ENCODE data around the gene NPIPB13.
"Not testable (repeated sequence)": the region's sequence is repeated elsewhere in the genome, so short reads cannot be mapped to it uniquely, and the experiment has no call there.

NPIPB13 gene

GRCh38 chr16:30248379-30248778 is at the start of gene NPIPB13:
Gene NPIPB13 (minus strand): TSS chr16:30248479. CDS start chr16:30245573, 2,906 bp downstream.
- H3K4me3 Mint-ChIP-seq, H3K4me1 Mint-ChIP-seq, H3K27ac Mint-ChIP-seq, DNase-seq, H3K27me3 Mint-ChIP-seq, H3K36me3 Mint-ChIP-seq, H3K9me3 Mint-ChIP-seq, CTCF ChIA-PET: not testable (repeated sequence)

GRCh38 chr16:30282357-30282756 is 34.1 kb upstream of the NPIPB13 start:
- DNase-seq, H3K27ac Mint-ChIP-seq, H3K27me3 Mint-ChIP-seq, H3K9me3 Mint-ChIP-seq, H3K4me3 Mint-ChIP-seq, H3K4me1 Mint-ChIP-seq, H3K36me3 Mint-ChIP-seq, CTCF ChIA-PET: not testable (repeated sequence)

- H3K27ac Mint-ChIP-seq, H3K4me1 Mint-ChIP-seq, H3K4me3 Mint-ChIP-seq, DNase-seq, H3K9me3 Mint-ChIP-seq, CTCF ChIA-PET, H3K27me3 Mint-ChIP-seq, H3K36me3 Mint-ChIP-seq: not testable (repeated sequence)
These were observed 30.2 kb upstream of the NPIPB13 start for GRCh38 chr16:30278523-30278922.

- H3K9me3 Mint-ChIP-seq, H3K27me3 Mint-ChIP-seq, H3K27ac Mint-ChIP-seq, CTCF ChIA-PET, H3K4me1 Mint-ChIP-seq, DNase-seq, H3K4me3 Mint-ChIP-seq, H3K36me3 Mint-ChIP-seq: not testable (repeated sequence)
These were observed 31.2 kb downstream of the NPIPB13 start for GRCh38 chr16:30217082-30217481.

- DNase-seq, H3K27me3 Mint-ChIP-seq, H3K4me3 Mint-ChIP-seq, CTCF ChIA-PET, H3K36me3 Mint-ChIP-seq, H3K27ac Mint-ChIP-seq, H3K4me1 Mint-ChIP-seq, H3K9me3 Mint-ChIP-seq: not testable (repeated sequence)
These were observed 36.9 kb downstream of the NPIPB13 start for GRCh38 chr16:30211414-30211813.

GRCh38 chr16:30209032-30209431 is 39.2 kb downstream of the NPIPB13 start:
- H3K36me3 Mint-ChIP-seq, H3K27ac Mint-ChIP-seq, H3K4me1 Mint-ChIP-seq, CTCF ChIA-PET, H3K27me3 Mint-ChIP-seq, H3K4me3 Mint-ChIP-seq, H3K9me3 Mint-ChIP-seq: not testable (repeated sequence)
- peak; percentile 56 for DNase-seq

- H3K27ac Mint-ChIP-seq, H3K27me3 Mint-ChIP-seq, H3K4me1 Mint-ChIP-seq, H3K36me3 Mint-ChIP-seq, H3K9me3 Mint-ChIP-seq, CTCF ChIA-PET, H3K4me3 Mint-ChIP-seq: not testable (repeated sequence)
- DNase-seq = peak; percentile 5
These were observed 41.1 kb downstream of the NPIPB13 start for GRCh38 chr16:30207063-30207704.

- H3K27me3 Mint-ChIP-seq, H3K27ac Mint-ChIP-seq, H3K4me3 Mint-ChIP-seq, H3K36me3 Mint-ChIP-seq, CTCF ChIA-PET, H3K4me1 Mint-ChIP-seq, DNase-seq, H3K9me3 Mint-ChIP-seq: not testable (repeated sequence)
These were observed 42.0 kb downstream of the NPIPB13 start for GRCh38 chr16:30206252-30206651.

- H3K4me1 Mint-ChIP-seq, H3K4me3 Mint-ChIP-seq, H3K9me3 Mint-ChIP-seq, H3K27ac Mint-ChIP-seq, H3K27me3 Mint-ChIP-seq, H3K36me3 Mint-ChIP-seq, CTCF ChIA-PET: not testable (repeated sequence)
- DNase-seq = peak; percentile 29
These were observed 42.6 kb downstream of the NPIPB13 start for GRCh38 chr16:30205541-30206236.

GRCh38 chr16:30199608-30200343 is 48.5 kb downstream of the NPIPB13 start:
- H3K9me3 Mint-ChIP-seq, CTCF ChIA-PET, DNase-seq, H3K4me1 Mint-ChIP-seq, H3K4me3 Mint-ChIP-seq, H3K27me3 Mint-ChIP-seq, H3K36me3 Mint-ChIP-seq, H3K27ac Mint-ChIP-seq: not testable (repeated sequence)

- H3K27me3 Mint-ChIP-seq, H3K4me3 Mint-ChIP-seq, H3K36me3 Mint-ChIP-seq, H3K4me1 Mint-ChIP-seq, CTCF ChIA-PET, H3K27ac Mint-ChIP-seq, DNase-seq, H3K9me3 Mint-ChIP-seq: not testable (repeated sequence)
These were observed 49.2 kb downstream of the NPIPB13 start, which contains the start of gene SULT1A3 for GRCh38 chr16:30199049-30199448. Gene SULT1A3 (plus strand): TSS chr16:30199255. CDS start chr16:30200729, 1,474 bp downstream.
